ENCODE measurements around the gene FMN1. TPM values are rescaled to one million over a fixed set of nuclear protein-coding genes. Genes with fewer than 3 reads are reported as not detected.
"Not testable (repeated sequence)": the region's sequence is repeated elsewhere in the genome, so short reads cannot be mapped to it uniquely, and the experiment has no call there.

The FMN1 gene
- total RNA-seq, 4 donors from 2014 or later = 2.6 to 6.6 (median 4.2) TPM

- Histone ChIP-seq H3K27ac (no peak overlapping the region), H3K36me3 (no peaks in the 10 kb centered on the region), H3K4me3 (no peak overlapping the region), H3K4me1 (no peaks in the 10 kb centered on the region), H3K9me3 (no peaks in the 10 kb centered on the region), H3K27me3 (no peaks in the 10 kb centered on the region)
- in situ Hi-C loops (cut with MboI; ENCODE audit: low sequenced_read_pairs in 4 of 4) = no loop called here
- ATAC-seq (no peak), DNase-seq (no peak)
- intact Hi-C loops (cut with DNase I; ENCODE audit: low total_unique reads) = no loop called here
- TF ChIP-seq POLR2A (IDR thresholded peaks at IDR 0.05) = no peak
- TF ChIP-seq, protein P1, sequence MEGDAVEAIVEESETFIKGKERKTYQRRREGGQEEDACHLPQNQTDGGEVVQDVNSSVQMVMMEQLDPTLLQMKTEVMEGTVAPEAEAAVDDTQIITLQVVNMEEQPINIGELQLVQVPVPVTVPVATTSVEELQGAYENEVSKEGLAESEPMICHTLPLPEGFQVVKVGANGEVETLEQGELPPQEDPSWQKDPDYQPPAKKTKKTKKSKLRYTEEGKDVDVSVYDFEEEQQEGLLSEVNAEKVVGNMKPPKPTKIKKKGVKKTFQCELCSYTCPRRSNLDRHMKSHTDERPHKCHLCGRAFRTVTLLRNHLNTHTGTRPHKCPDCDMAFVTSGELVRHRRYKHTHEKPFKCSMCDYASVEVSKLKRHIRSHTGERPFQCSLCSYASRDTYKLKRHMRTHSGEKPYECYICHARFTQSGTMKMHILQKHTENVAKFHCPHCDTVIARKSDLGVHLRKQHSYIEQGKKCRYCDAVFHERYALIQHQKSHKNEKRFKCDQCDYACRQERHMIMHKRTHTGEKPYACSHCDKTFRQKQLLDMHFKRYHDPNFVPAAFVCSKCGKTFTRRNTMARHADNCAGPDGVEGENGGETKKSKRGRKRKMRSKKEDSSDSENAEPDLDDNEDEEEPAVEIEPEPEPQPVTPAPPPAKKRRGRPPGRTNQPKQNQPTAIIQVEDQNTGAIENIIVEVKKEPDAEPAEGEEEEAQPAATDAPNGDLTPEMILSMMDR (IDR thresholded peaks at IDR 0.05 in 4 of 5, conservative IDR thresholded peaks at IDR 0.05 in 1 of 5) = no peak
Measured at GRCh38 chr15:32849769-32850668, 344.5 kb downstream of the FMN1 start.

- H3K27ac ChIP-seq; H3K36me3 ChIP-seq; H3K27me3 ChIP-seq; H3K9me3 ChIP-seq; DNase-seq; ATAC-seq; H3K4me1 ChIP-seq; H3K4me3 ChIP-seq; in situ Hi-C loops (cut with MboI; ENCODE audit: low sequenced_read_pairs in 4 of 4); intact Hi-C loops (cut with DNase I; ENCODE audit: low total_unique reads): not testable (repeated sequence)
Measured at GRCh38 chr15:32846671-32847070, 347.8 kb downstream of the FMN1 start.

- no peaks in the 10 kb centered on the region for H3K36me3 ChIP-seq
- H3K4me3 ChIP-seq = no peak overlapping the region
- H3K27ac ChIP-seq = no peak overlapping the region
- ATAC-seq (no peak), DNase-seq (no peak)
- no peaks in the 10 kb centered on the region for H3K27me3 ChIP-seq
- H3K4me1 ChIP-seq = no peaks in the 10 kb centered on the region
- intact Hi-C loops (cut with DNase I; ENCODE audit: low total_unique reads) (no loop called here), in situ Hi-C loops (cut with MboI; ENCODE audit: low sequenced_read_pairs in 4 of 4) (no loop called here)
- no peaks in the 10 kb centered on the region for H3K9me3 ChIP-seq
- TF ChIP-seq, protein P1 (IDR thresholded peaks at IDR 0.05 in 4 of 5, conservative IDR thresholded peaks at IDR 0.05 in 1 of 5) = peak in 2 of 5 experiments; percentile 23 to 40
- no peak for TF ChIP-seq POLR2A (IDR thresholded peaks at IDR 0.05)
Measured at GRCh38 chr15:32844118-32844711, 350.3 kb downstream of the FMN1 start.

GRCh38 chr15:32843219-32843815 is 351.2 kb downstream of the FMN1 start:
- intact Hi-C loops (cut with DNase I; ENCODE audit: low total_unique reads) (no loop called here), in situ Hi-C loops (cut with MboI; ENCODE audit: low sequenced_read_pairs in 4 of 4) (no loop called here)
- H3K9me3 ChIP-seq = no peaks in the 10 kb centered on the region
- DNase-seq = no peak
- no peaks in the 10 kb centered on the region for H3K4me1 ChIP-seq
- no peak for ATAC-seq
- H3K4me3 ChIP-seq = no peak overlapping the region
- TF ChIP-seq, protein P1 (IDR thresholded peaks at IDR 0.05 in 4 of 5, conservative IDR thresholded peaks at IDR 0.05 in 1 of 5) = no peak
- TF ChIP-seq POLR2A (IDR thresholded peaks at IDR 0.05) = no peak
- H3K27ac ChIP-seq = no peak overlapping the region
- H3K27me3 ChIP-seq = no peaks in the 10 kb centered on the region
- H3K36me3 ChIP-seq = no peaks in the 10 kb centered on the region

DNA sequence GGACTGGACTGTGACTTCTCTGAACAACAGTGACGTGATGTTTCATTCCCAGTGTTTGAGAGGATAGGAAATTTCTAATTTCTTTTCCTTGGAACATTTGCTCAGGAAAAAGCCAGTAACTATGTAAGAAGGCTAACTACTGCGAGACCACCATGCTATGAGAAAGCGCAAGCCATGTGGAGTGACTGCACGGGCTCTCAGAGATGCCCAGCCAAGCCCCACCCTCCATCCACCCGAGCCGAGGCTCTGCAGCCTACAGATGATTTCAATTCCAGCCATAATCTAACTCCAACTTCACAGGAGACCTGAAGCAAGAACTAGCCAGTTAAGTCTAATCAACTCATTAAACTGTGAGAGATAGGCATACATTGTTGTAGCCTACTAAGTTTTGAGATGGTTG is 352.4 kb downstream of the FMN1 start:
- no peak overlapping the region for H3K27ac ChIP-seq
- H3K27me3 ChIP-seq = no peaks in the 10 kb centered on the region
- intact Hi-C loops (cut with DNase I; ENCODE audit: low total_unique reads) = no loop called here
- no peaks in the 10 kb centered on the region for H3K9me3 ChIP-seq
- TF ChIP-seq, protein P1 (IDR thresholded peaks at IDR 0.05 in 4 of 5, conservative IDR thresholded peaks at IDR 0.05 in 1 of 5) = no peak
- TF ChIP-seq POLR2A (IDR thresholded peaks at IDR 0.05) = no peak
- no peak for DNase-seq
- H3K4me3 ChIP-seq = no peak overlapping the region
- in situ Hi-C loops (cut with MboI; ENCODE audit: low sequenced_read_pairs in 4 of 4) = no loop called here
- no peaks in the 10 kb centered on the region for H3K4me1 ChIP-seq
- no peaks in the 10 kb centered on the region for H3K36me3 ChIP-seq
- no peak for ATAC-seq

All from gastrocnemius medialis (tissue), 4 donors.